GM12872 (cell line): ENCODE results near the gene OR10V1.

Source experiments
- CTCF ChIP-seq: IDR thresholded peaks from 3 replicates; pipeline ENCODE4 v1.5.1; 2011; ENCODE audit warnings: low read depth, mild to moderate bottlenecking, low read length, moderate library complexity; ENCODE audit not compliant: insufficient read depth

OR10V1 gene

GRCh38 chr11:59666969-59667368, 46.7 kb downstream of the OR10V1 start:
- no peak for TF ChIP-seq CTCF
